GM10847 (cell line): ENCODE results near the gene PCCA.

Experiments
- POLR2A ChIP-seq: IDR thresholded peaks from 2 replicates; pipeline ENCODE4 v1.6.1; 2011; ENCODE audit not compliant: insufficient read length; ENCODE audit errors: extremely low read depth

The PCCA gene

GRCh38 chr13:100528353-100528752, 439.5 kb downstream of the PCCA start:
- TF ChIP-seq POLR2A = no peak

GRCh38 chr13:100528820-100529219, 439.9 kb downstream of the PCCA start:
- TF ChIP-seq POLR2A = no peak

GRCh38 chr13:100529666-100530377, 440.9 kb downstream of the PCCA start:
- no peak for TF ChIP-seq POLR2A

GRCh38 chr13:100530671-100531213, 441.8 kb downstream of the PCCA start:
- TF ChIP-seq POLR2A = no peak

GRCh38 chr13:100532090-100532766, 443.3 kb downstream of the PCCA start:
- no peak for TF ChIP-seq POLR2A

- TF ChIP-seq POLR2A = no peak
Measured at GRCh38 chr13:100532836-100533435, 444.0 kb downstream of the PCCA start.

- no peak for TF ChIP-seq POLR2A
Measured at GRCh38 chr13:100533588-100534041, 444.7 kb downstream of the PCCA start.

GRCh38 chr13:100534147-100534843, 445.4 kb downstream of the PCCA start:
- TF ChIP-seq POLR2A = no peak

GRCh38 chr13:100534911-100535310, 446.0 kb downstream of the PCCA start:
- TF ChIP-seq POLR2A = no peak

GRCh38 chr13:100535426-100536135, 446.7 kb downstream of the PCCA start:
- no peak for TF ChIP-seq POLR2A

GRCh38 chr13:100536643-100537180, 447.8 kb downstream of the PCCA start:
- TF ChIP-seq POLR2A = no peak

- no peak for TF ChIP-seq POLR2A
Measured at GRCh38 chr13:100537486-100537885, 448.6 kb downstream of the PCCA start.

GRCh38 chr13:100537951-100538462, 449.1 kb downstream of the PCCA start:
- TF ChIP-seq POLR2A = no peak

- no peak for TF ChIP-seq POLR2A
Measured at GRCh38 chr13:100540621-100541020, 451.7 kb downstream of the PCCA start.

GRCh38 chr13:100541897-100542825, 453.3 kb downstream of the PCCA start:
- no peak for TF ChIP-seq POLR2A
